Suprapubic skin (tissue), 4 donors: ENCODE measurements around the gene MCAM. TPM values are rescaled to one million over a fixed set of nuclear protein-coding genes. Genes with fewer than 3 reads are reported as not detected.

Experiments
- DNase-seq, 2 donors: peaks; one replicate each; pipeline ENCODE4 v3.0.0-alpha.2; 2019; ENCODE audit warnings: low spot score in 2 of 2
- H3K27ac ChIP-seq: fragments of 200-600 bp; sonication (generic); one replicate; pipeline ENCODE4 v1.5.1; 2019
- H3K27me3 ChIP-seq: fragments of 200-600 bp; sonication (generic); one replicate; pipeline ENCODE4 v1.5.1; 2019
- H3K36me3 ChIP-seq: fragments of 200-600 bp; sonication (generic); one replicate; pipeline ENCODE4 v1.5.1; 2019
- H3K4me1 ChIP-seq: fragments of 200-600 bp; sonication (generic); one replicate; pipeline ENCODE4 v1.5.1; 2019
- H3K4me3 ChIP-seq: fragments of 200-600 bp; sonication (generic); one replicate; pipeline ENCODE4 v1.5.1; 2019; ENCODE audit warnings: mild to moderate bottlenecking
- H3K9me3 ChIP-seq: fragments of 200-600 bp; sonication (generic); one replicate; pipeline ENCODE4 v1.5.1; 2019
- CTCF ChIP-seq, 2 donors: fragments of 200-600 bp in 1 of 2; fragments of 450-650 bp in 1 of 2; sonication (generic) in 1 of 2; IDR thresholded peaks; one replicate each; pipeline ENCODE4 v1.5.1; 2016 to 2019; ENCODE audit warnings: antibody characterized with exemption in 2 of 2, mild to moderate bottlenecking in 1 of 2, moderate library complexity in 1 of 2
- EP300 ChIP-seq: sonication (generic); formaldehyde crosslinking; IDR thresholded peaks from one replicate; pipeline ENCODE4 v1.6.1; 2017; ENCODE audit warnings: antibody characterized with exemption
- POLR2A ChIP-seq, 2 donors: fragments of 450-650 bp; IDR thresholded peaks; one replicate each; pipeline ENCODE4 v1.6.1; 2017; ENCODE audit warnings: antibody characterized with exemption in 2 of 2, mild to moderate bottlenecking in 2 of 2, moderate library complexity in 2 of 2
- POLR2AphosphoS5 ChIP-seq, 3 donors: sonication (generic); formaldehyde crosslinking; IDR thresholded peaks; one replicate each; pipeline ENCODE4 v1.6.1; 2017; ENCODE audit warnings: antibody characterized with exemption in 3 of 3
- WGBS: methylation state at CpG from one replicate; pipeline ENCODE4 v1.1.5; 2018; 5-methylcytosine and 5-hydroxymethylcytosine counted together
- total RNA-seq, 4 donors: library from RNA; depleted of rRNA; stranded (reverse); fragments of >200 nt; gene quantifications; one replicate each; pipeline ENCODE4 v1.1.0, GENCODE V29; 2016

The MCAM gene
- total RNA-seq, 4 donors from 2014 or later = 104 to 163 (median 124) TPM

GRCh38 chr11:119356349-119357031 lies 39.6 kb upstream of the MCAM start:
- Histone ChIP-seq H3K9me3 (no peaks in the 10 kb centered on the region), H3K4me3 (peak overlapping the region; percentile 57), H3K36me3 (no peaks in the 10 kb centered on the region), H3K27ac (no peak overlapping the region), H3K27me3 (no peaks in the 10 kb centered on the region), H3K4me1 (peaks cover 31% of the 10 kb centered on the region)
- 0% methylated on average over 39 of the region's 54 CpGs for WGBS
- DNase-seq = peak; percentile 73 to 92
- TF ChIP-seq POLR2A (IDR thresholded peaks at IDR 0.05) = no peak
- no peak for TF ChIP-seq POLR2AphosphoS5 (IDR thresholded peaks at IDR 0.05)
- TF ChIP-seq EP300 = no peak
- TF ChIP-seq CTCF (IDR thresholded peaks at IDR 0.05) = peak; percentile 57 to 92

GRCh38 chr11:119355091-119355843 lies 38.3 kb upstream of the MCAM start:
- WGBS = 67% methylated on average over 9 of the region's 9 CpGs

GRCh38 chr11:119352857-119353260 lies 35.9 kb upstream of the MCAM start:
- TF ChIP-seq POLR2A (IDR thresholded peaks at IDR 0.05) (no peak), POLR2AphosphoS5 (IDR thresholded peaks at IDR 0.05) (no peak), CTCF (IDR thresholded peaks at IDR 0.05) (no peak), EP300 (no peak)
- Histone ChIP-seq H3K36me3 (no peaks in the 10 kb centered on the region), H3K9me3 (no peaks in the 10 kb centered on the region), H3K4me1 (peaks cover 22% of the 10 kb centered on the region), H3K27me3 (no peaks in the 10 kb centered on the region), H3K27ac (no peak overlapping the region), H3K4me3 (no peak overlapping the region)
- DNase-seq = peak in 1 of 2 donors; percentile 64
- WGBS = 39% methylated on average over 4 of the region's 4 CpGs

More at GRCh38 chr11:119355091-119355843, 38.3 kb upstream of the MCAM start:
- TF ChIP-seq POLR2AphosphoS5 (IDR thresholded peaks at IDR 0.05) = no peak
- TF ChIP-seq POLR2A (IDR thresholded peaks at IDR 0.05) = no peak
- no peak for TF ChIP-seq EP300
- no peak for TF ChIP-seq CTCF (IDR thresholded peaks at IDR 0.05)
- Histone ChIP-seq H3K4me1 (peaks cover 22% of the 10 kb centered on the region), H3K9me3 (no peaks in the 10 kb centered on the region), H3K27me3 (no peaks in the 10 kb centered on the region), H3K36me3 (no peaks in the 10 kb centered on the region), H3K4me3 (no peak overlapping the region), H3K27ac (no peak overlapping the region)
- peak in 1 of 2 donors; percentile 37 for DNase-seq

DNA sequence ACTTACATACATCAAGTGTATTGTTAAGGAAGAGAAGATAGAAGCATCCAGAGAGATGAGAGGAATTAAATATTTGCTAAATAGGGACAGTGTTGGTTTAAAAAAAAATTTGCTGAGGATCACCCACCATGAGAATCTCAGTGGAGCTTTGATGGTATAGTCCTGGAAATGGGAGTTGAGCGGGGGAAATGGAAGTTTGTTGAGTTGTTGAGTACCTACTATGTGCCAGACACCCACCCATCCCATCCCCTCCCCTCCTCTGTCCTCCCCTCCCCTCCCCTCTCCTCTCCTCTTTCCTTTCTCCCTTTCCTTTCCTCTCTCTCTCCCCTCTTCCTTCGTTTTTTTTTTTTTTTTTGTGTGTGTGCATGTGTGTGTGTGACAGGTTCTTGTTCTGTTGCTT lies 34.3 kb upstream of the MCAM start:
- WGBS = 80% methylated on average over 2 of the region's 2 CpGs
- Histone ChIP-seq H3K9me3 (no peaks in the 10 kb centered on the region), H3K4me1 (peaks cover 25% of the 10 kb centered on the region), H3K36me3 (no peaks in the 10 kb centered on the region), H3K27ac (no peak overlapping the region), H3K27me3 (no peaks in the 10 kb centered on the region), H3K4me3 (no peak overlapping the region)
- no peak for DNase-seq
- no peak for TF ChIP-seq POLR2A (IDR thresholded peaks at IDR 0.05)
- TF ChIP-seq POLR2AphosphoS5 (IDR thresholded peaks at IDR 0.05) = no peak
- no peak for TF ChIP-seq EP300
- no peak for TF ChIP-seq CTCF (IDR thresholded peaks at IDR 0.05)

DNA sequence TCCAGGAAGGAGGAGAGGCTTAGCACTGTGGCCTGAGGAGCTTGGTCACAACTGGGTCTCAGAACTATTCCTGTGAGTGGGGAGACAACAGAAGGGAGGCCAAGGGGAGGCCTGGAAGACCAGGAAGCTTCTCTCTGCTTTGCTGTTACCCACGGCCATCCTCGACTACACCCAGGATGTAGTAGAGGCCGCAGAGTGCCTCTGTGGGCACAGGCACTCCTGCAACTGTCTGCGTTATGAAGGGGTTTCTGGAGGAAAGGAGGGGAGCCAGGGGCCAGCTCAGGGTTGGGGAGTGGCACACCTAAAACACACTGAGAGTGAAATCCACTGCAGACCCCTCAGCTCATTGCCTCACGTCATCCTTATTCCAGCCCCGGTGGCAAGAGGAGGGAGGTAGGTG lies 33.4 kb upstream of the MCAM start:
- TF ChIP-seq POLR2A (IDR thresholded peaks at IDR 0.05) (no peak), POLR2AphosphoS5 (IDR thresholded peaks at IDR 0.05) (no peak), CTCF (IDR thresholded peaks at IDR 0.05) (no peak), EP300 (no peak)
- no peaks in the 10 kb centered on the region for H3K27me3 ChIP-seq
- H3K9me3 ChIP-seq = no peaks in the 10 kb centered on the region
- peaks cover 23% of the 10 kb centered on the region for H3K4me1 ChIP-seq
- peak in 1 of 2 donors; percentile 48 for DNase-seq
- no peaks in the 10 kb centered on the region for H3K36me3 ChIP-seq
- no peak overlapping the region for H3K27ac ChIP-seq
- WGBS = 73% methylated on average over 5 of the region's 6 CpGs
- no peak overlapping the region for H3K4me3 ChIP-seq
